ENCODE results near the gene ATAD1.

GRCh38 chr10:87861566-87861952, 43.5 kb upstream of the ATAD1 start:
- TF ChIP-seq CTCF (conservative IDR thresholded peaks at IDR 0.05; ENCODE audit: low read depth, low read length) (no peak), EZH2 (IDR thresholded peaks at IDR 0.05; ENCODE audit: low read length, unreplicated experiment) (no peak), EZH2phosphoT487 (IDR thresholded peaks at IDR 0.05; ENCODE audit: borderline replicate concordance, low read length) (no peak)

All from PC-3 (cell line).